Measurements from ENCODE around the gene VPS26C. TPM values are rescaled to one million over a fixed set of nuclear protein-coding genes. Genes with fewer than 3 reads are reported as not detected.

VPS26C gene
- total and polyA plus RNA-seq, 10 of the 15 experiments (the other 5 are each of a cell fraction or from before 2014, with no cell fraction given) = 32.5 to 65.1 (median 48.0) TPM

DNA sequence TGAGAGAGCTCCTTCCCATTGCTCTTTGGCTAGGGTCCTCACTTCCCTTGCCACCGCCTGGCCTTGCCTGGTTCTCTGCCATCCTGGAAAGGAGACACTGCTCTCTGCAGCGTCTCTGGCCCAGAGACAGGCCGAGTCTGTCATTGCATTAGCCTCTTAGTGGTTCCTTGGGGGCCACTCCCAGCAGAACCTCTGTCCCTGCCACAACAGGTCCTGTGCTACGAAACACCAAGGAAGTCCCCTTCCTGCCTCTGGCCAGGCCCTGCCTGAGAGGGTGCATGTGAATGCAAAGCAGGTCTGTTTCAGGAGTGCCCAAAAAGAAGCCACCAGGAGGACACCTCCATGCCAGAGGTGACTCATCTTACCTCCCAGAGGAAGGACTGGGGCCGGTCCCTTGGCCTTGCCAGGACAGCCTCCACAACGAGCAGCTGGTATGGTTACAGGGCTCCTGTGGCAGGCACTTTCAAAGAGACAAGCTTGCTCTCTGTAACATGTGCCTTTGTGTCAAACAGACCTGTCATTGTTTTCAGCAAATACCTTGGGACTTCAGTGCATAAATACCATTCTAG lies 59.6 kb downstream of the VPS26C start (continued):
- TF ChIP-seq, protein P1, sequence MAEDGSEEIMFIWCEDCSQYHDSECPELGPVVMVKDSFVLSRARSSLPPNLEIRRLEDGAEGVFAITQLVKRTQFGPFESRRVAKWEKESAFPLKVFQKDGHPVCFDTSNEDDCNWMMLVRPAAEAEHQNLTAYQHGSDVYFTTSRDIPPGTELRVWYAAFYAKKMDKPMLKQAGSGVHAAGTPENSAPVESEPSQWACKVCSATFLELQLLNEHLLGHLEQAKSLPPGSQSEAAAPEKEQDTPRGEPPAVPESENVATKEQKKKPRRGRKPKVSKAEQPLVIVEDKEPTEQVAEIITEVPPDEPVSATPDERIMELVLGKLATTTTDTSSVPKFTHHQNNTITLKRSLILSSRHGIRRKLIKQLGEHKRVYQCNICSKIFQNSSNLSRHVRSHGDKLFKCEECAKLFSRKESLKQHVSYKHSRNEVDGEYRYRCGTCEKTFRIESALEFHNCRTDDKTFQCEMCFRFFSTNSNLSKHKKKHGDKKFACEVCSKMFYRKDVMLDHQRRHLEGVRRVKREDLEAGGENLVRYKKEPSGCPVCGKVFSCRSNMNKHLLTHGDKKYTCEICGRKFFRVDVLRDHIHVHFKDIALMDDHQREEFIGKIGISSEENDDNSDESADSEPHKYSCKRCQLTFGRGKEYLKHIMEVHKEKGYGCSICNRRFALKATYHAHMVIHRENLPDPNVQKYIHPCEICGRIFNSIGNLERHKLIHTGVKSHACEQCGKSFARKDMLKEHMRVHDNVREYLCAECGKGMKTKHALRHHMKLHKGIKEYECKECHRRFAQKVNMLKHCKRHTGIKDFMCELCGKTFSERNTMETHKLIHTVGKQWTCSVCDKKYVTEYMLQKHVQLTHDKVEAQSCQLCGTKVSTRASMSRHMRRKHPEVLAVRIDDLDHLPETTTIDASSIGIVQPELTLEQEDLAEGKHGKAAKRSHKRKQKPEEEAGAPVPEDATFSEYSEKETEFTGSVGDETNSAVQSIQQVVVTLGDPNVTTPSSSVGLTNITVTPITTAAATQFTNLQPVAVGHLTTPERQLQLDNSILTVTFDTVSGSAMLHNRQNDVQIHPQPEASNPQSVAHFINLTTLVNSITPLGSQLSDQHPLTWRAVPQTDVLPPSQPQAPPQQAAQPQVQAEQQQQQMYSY (CRISPR knock-in tag; IDR thresholded peaks at IDR 0.05) = no peak
- peak; percentile 51; the same call in 1 of the 2 replicates for TF ChIP-seq TCF7 (IDR thresholded peaks at IDR 0.05; ENCODE audit: borderline replicate concordance)
- TF ChIP-seq BHLHE40 (IDR thresholded peaks at IDR 0.05; ENCODE audit: borderline replicate concordance in 1 of 2, low read depth in 2 of 2, low read length in 1 of 2) = peak; percentile 94
- no peak for TF ChIP-seq BCL3 (IDR thresholded peaks at IDR 0.05; ENCODE audit: borderline replicate concordance, insufficient read depth, low read depth, low read length, poor library complexity, severe bottlenecking)
- no peak for TF ChIP-seq POLR2AphosphoS2 (IDR thresholded peaks at IDR 0.05; ENCODE audit: low read depth, low read length)
- peak; percentile 81 for TF ChIP-seq RELA (IDR thresholded peaks at IDR 0.05; ENCODE audit: borderline replicate concordance, partially characterized antibody)
- no peak for TF ChIP-seq CBFB (IDR thresholded peaks at IDR 0.05; ENCODE audit: low read depth)
- no peak for TF ChIP-seq CHD1 (IDR thresholded peaks at IDR 0.05; ENCODE audit: low read depth, low read length)
- TF ChIP-seq HDAC2 (IDR thresholded peaks at IDR 0.05) = no peak
- TF ChIP-seq SRF (IDR thresholded peaks at IDR 0.05; ENCODE audit: low read depth in 2 of 2, low read length in 2 of 2) = no peak
- TF ChIP-seq NFIC (IDR thresholded peaks at IDR 0.05; ENCODE audit: low read depth, low read length) = peak; percentile 7; the same call in 1 of the 2 replicates
- TF ChIP-seq PAX5 (IDR thresholded peaks at IDR 0.05; ENCODE audit: borderline replicate concordance, low read depth, low read length) = peak; percentile 51; the same call in 1 of the 2 replicates
- TF ChIP-seq, protein P2, sequence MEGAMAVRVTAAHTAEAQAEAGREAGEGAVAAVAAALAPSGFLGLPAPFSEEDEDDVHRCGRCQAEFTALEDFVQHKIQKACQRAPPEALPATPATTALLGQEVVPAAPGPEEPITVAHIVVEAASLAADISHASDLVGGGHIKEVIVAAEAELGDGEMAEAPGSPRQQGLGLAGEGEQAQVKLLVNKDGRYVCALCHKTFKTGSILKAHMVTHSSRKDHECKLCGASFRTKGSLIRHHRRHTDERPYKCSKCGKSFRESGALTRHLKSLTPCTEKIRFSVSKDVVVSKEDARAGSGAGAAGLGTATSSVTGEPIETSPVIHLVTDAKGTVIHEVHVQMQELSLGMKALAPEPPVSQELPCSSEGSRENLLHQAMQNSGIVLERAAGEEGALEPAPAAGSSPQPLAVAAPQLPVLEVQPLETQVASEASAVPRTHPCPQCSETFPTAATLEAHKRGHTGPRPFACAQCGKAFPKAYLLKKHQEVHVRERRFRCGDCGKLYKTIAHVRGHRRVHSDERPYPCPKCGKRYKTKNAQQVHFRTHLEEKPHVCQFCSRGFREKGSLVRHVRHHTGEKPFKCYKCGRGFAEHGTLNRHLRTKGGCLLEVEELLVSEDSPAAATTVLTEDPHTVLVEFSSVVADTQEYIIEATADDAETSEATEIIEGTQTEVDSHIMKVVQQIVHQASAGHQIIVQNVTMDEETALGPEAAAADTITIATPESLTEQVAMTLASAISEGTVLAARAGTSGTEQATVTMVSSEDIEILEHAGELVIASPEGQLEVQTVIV (IDR thresholded peaks at IDR 0.05; ENCODE audit: borderline replicate concordance, partially characterized antibody) = no peak
- TF ChIP-seq, protein P3, sequence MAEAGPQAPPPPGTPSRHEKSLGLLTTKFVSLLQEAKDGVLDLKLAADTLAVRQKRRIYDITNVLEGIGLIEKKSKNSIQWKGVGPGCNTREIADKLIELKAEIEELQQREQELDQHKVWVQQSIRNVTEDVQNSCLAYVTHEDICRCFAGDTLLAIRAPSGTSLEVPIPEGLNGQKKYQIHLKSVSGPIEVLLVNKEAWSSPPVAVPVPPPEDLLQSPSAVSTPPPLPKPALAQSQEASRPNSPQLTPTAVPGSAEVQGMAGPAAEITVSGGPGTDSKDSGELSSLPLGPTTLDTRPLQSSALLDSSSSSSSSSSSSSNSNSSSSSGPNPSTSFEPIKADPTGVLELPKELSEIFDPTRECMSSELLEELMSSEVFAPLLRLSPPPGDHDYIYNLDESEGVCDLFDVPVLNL (IDR thresholded peaks at IDR 0.05; ENCODE audit: low read depth, low read length) = no peak
- TF ChIP-seq, protein P4, sequence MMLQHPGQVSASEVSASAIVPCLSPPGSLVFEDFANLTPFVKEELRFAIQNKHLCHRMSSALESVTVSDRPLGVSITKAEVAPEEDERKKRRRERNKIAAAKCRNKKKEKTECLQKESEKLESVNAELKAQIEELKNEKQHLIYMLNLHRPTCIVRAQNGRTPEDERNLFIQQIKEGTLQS (IDR thresholded peaks at IDR 0.05; ENCODE audit: borderline replicate concordance, extremely low read depth, low read depth, low read length) = peak; percentile 14; the same call in 1 of the 2 replicates
